K562 (cell line): ENCODE data around the gene ADRA2A. TPM values are rescaled to one million over a fixed set of nuclear protein-coding genes. Genes with fewer than 3 reads are reported as not detected.

Experiments used
- ARNT ChIP-seq, 2 experiments: fragments of 450-650 bp; IDR thresholded peaks; 2 replicates each; pipeline ENCODE4 v1.6.1; 2016; ENCODE audit warnings: mild to moderate bottlenecking in 1 of 2
- CREB3 ChIP-seq: fragments of 450-650 bp; conservative IDR thresholded peaks from 2 replicates; pipeline ENCODE4 v1.6.1; 2016; ENCODE audit warnings: missing genetic modification characterization, low read depth, mild to moderate bottlenecking, missing compliant biosample characterization, moderate library complexity
- CXXC5 ChIP-seq: fragments of 250-450 bp; sonication (Bioruptor Pico); IDR thresholded peaks from 2 replicates; pipeline ENCODE4 v1.8.0; 2022; ENCODE audit warnings: inconsistent platforms, mild to moderate bottlenecking, moderate library complexity
- DNMT1 ChIP-seq: fragments of 450-650 bp; IDR thresholded peaks from 2 replicates; pipeline ENCODE4 v1.6.1; 2016; ENCODE audit warnings: antibody characterized with exemption, mild to moderate bottlenecking
- OTX1 ChIP-seq: fragments of 450-650 bp; formaldehyde crosslinking; IDR thresholded peaks from 2 replicates; pipeline ENCODE4 v1.4.0; 2022; ENCODE audit warnings: mild to moderate bottlenecking
- RBM34 ChIP-seq: fragments of 200-400 bp; formaldehyde crosslinking; IDR thresholded peaks from 2 replicates; pipeline ENCODE4 v1.6.1; 2018; ENCODE audit warnings: low read length, borderline replicate concordance; ENCODE audit not compliant: insufficient read depth
- STAG1 ChIP-seq: sonication (generic); formaldehyde crosslinking; IDR thresholded peaks from 2 replicates; pipeline ENCODE4 v1.5.0; 2020; ENCODE audit warnings: missing genetic modification reagents, borderline replicate concordance
- TCF7L2 ChIP-seq: fragments of 150-350 bp; IDR thresholded peaks from 2 replicates; pipeline ENCODE4 v1.6.1; 2016; ENCODE audit warnings: low read depth, mild to moderate bottlenecking, low read length, moderate library complexity
- THRA ChIP-seq: fragments of 450-650 bp; IDR thresholded peaks from 2 replicates; pipeline ENCODE4 v1.6.1; 2017; ENCODE audit warnings: mild to moderate bottlenecking, moderate library complexity
- U2AF1 ChIP-seq: fragments of 200-400 bp; formaldehyde crosslinking; optimal IDR thresholded peaks from 2 replicates; pipeline ENCODE3; 2017; ENCODE audit warnings: mild to moderate bottlenecking, low read depth, low read length, moderate library complexity
- ZHX1 ChIP-seq: fragments of 150-350 bp; conservative IDR thresholded peaks from 2 replicates; pipeline ENCODE4 v1.6.1; 2014; ENCODE audit warnings: low read length
- ZNF318 ChIP-seq, 2 experiments: fragments of 450-650 bp; IDR thresholded peaks; 2 replicates each; pipeline ENCODE4 v1.6.1; 2016; ENCODE audit warnings: mild to moderate bottlenecking in 2 of 2, borderline replicate concordance in 1 of 2, low read depth in 1 of 2, moderate library complexity in 1 of 2
- ZNF740 ChIP-seq, 3 experiments: fragments of 200-800 bp in 1 of 3; sonication (Bioruptor generic) in 1 of 3; sonication (generic) in 1 of 3; formaldehyde crosslinking in 1 of 3; IDR thresholded peaks; 2 replicates each; pipeline versions ENCODE4 v1.6.1 to v1.8.0; 2016 to 2022; ENCODE audit warnings: mild to moderate bottlenecking in 2 of 3, missing compliant biosample characterization in 2 of 3, missing genetic modification characterization in 2 of 3, missing genetic modification reagents in 1 of 3
- polyA plus RNA-seq, 8 experiments: library from polyadenylated mRNA; depleted of rRNA in 4 of 8; stranded (reverse) in 5 of 8; unstranded in 3 of 8; fragments of >200 nt; fragmentation: Nextera tagmentation in 2 of 8; fragmentation: Illumina TruSeq in 1 of 8; extraction: Ambion mirVana in 2 of 8; extraction: Trizol in 1 of 8; gene quantifications; 2 replicates each; pipeline versions ENCODE4 v1.2.1 to v1.2.3, GENCODE V29; 2011 to 2014; ENCODE audit warnings: inconsistent platforms in 1 of 8, missing spikeins in 1 of 8
- total RNA-seq, 7 experiments: library from RNA; depleted of rRNA in 6 of 7; stranded (reverse); fragments of >200 nt in 6 of 7; fragmentation: Illumina TruSeq in 2 of 7; extraction: Trizol in 2 of 7; gene quantifications; 2 replicates each; pipeline versions ENCODE4 v1.2.1 to v1.2.3, GENCODE V29; 2011 to 2021; ENCODE audit warnings: low replicate concordance in 1 of 7

Gene ADRA2A
- total and polyA plus RNA-seq, 9 of the 15 experiments (the other 6 are each of a cell fraction or from before 2014, with no cell fraction given) = not detected

- TF ChIP-seq ZHX1 (no peak), U2AF1 (no peak), CREB3 (tag) (no peak), OTX1 (CRISPR knock-in tag) (no peak), CXXC5 (peak; percentile 73), THRA (no peak), RBM34 (no peak), TCF7L2 (no peak), ZNF740 (CRISPR knock-in tag; IDR thresholded peaks at IDR 0.05) (no peak), ZNF740 (tag; IDR thresholded peaks at IDR 0.05) (no peak), ARNT (IDR thresholded peaks at IDR 0.05) (no peak), ZNF318 (IDR thresholded peaks at IDR 0.05; ENCODE audit: borderline replicate concordance in 1 of 2, low read depth in 1 of 2) (no peak), STAG1 (no peak), DNMT1 (no peak)
Observed at GRCh38 chr10:111087331-111087756, 10.5 kb downstream of the ADRA2A start (continued).
